Measurements from ENCODE around the gene POF1B.
"Not testable (repeated sequence)": the region's sequence is repeated elsewhere in the genome, so short reads cannot be mapped to it uniquely, and the experiment has no call there.

Gene POF1B

GRCh38 chrX:85379174-85379907 is at the start of gene POF1B:
TSS of gene POF1B (minus strand) at chrX:85379665. CDS start at chrX:85379454, 211 bp downstream.
- DNase-seq = no peak

GRCh38 chrX:85429066-85429465 is 49.6 kb upstream of the POF1B start:
- no peak for DNase-seq

GRCh38 chrX:85419293-85419692 is 39.8 kb upstream of the POF1B start:
- DNase-seq = no peak

- no peak for DNase-seq
These were observed 12.4 kb upstream of the POF1B start for GRCh38 chrX:85391878-85392238.

GRCh38 chrX:85391185-85391877 is 11.9 kb upstream of the POF1B start:
- DNase-seq = no peak

GRCh38 chrX:85381602-85382001 is 2.1 kb upstream of the POF1B start:
- DNase-seq = no peak

GRCh38 chrX:85378461-85378860 is 1.0 kb downstream of the POF1B start:
- DNase-seq = no peak

GRCh38 chrX:85375333-85375738 is 4.1 kb downstream of the POF1B start:
- no peak for DNase-seq

- no peak for DNase-seq
These were observed 14.0 kb downstream of the POF1B start for GRCh38 chrX:85365370-85365995.

GRCh38 chrX:85359051-85359450 is 20.4 kb downstream of the POF1B start:
- no peak for DNase-seq

GRCh38 chrX:85345523-85345922 is 33.9 kb downstream of the POF1B start:
- no peak for DNase-seq

GRCh38 chrX:85327060-85327333 is 52.5 kb downstream of the POF1B start:
- no peak for DNase-seq

- no peak for DNase-seq
These were observed 53.0 kb downstream of the POF1B start for GRCh38 chrX:85326234-85327059.

GRCh38 chrX:85311348-85311747 is 68.1 kb downstream of the POF1B start:
- DNase-seq = not testable (repeated sequence)

GRCh38 chrX:85309717-85310116 is 69.7 kb downstream of the POF1B start:
- no peak for DNase-seq

GRCh38 chrX:85303544-85303943 is 75.9 kb downstream of the POF1B start:
- DNase-seq = no peak

- no peak for DNase-seq
These were observed 90.3 kb downstream of the POF1B start for GRCh38 chrX:85288992-85289723.

GRCh38 chrX:85285286-85285685 is 94.2 kb downstream of the POF1B start:
- DNase-seq = not testable (repeated sequence)

- peak; percentile 48 for DNase-seq
These were observed 134.8 kb downstream of the POF1B start for GRCh38 chrX:85244450-85245211.

GRCh38 chrX:85243761-85244449 is 135.6 kb downstream of the POF1B start, which contains the start of the genes SATL1 and ZNF711:
TSS of gene SATL1 (minus strand) at chrX:85243779. CDS start at chrX:85108968, 134,811 bp downstream.
TSS of gene ZNF711 (plus strand) at chrX:85243991. CDS start at chrX:85247573, 3,582 bp downstream.
- peak; percentile 72 for DNase-seq

GRCh38 chrX:85243155-85243554 is 136.3 kb downstream of the POF1B start:
- no peak for DNase-seq

Data from NCI-H1694 (cell line).